GM13976 (cell line): Measurements from ENCODE around the gene FNDC10.

Source experiments
- DNase-seq: peaks from one replicate; pipeline ENCODE4 v3.0.0; 2012; ENCODE audit warnings: low spot score
- in situ Hi-C: fragments of 300-500 bp; cut with MboI; formaldehyde crosslinking; loops from one replicate; pipeline ENCODE4 v1.12.0; 2022; ENCODE audit warnings: low sequenced_read_pairs, mixed read lengths, inconsistent platforms; ENCODE audit not compliant: unreplicated experiment
- TF ChIP-seq, protein P1 (sequence below): IDR thresholded peaks from 2 replicates; pipeline ENCODE4 v1.5.1; 2012; ENCODE audit warnings: borderline replicate concordance, mild to moderate bottlenecking; ENCODE audit not compliant: insufficient read depth; ENCODE audit errors: extremely low read depth, missing control alignments, control extremely low read depth

Gene FNDC10

DNA sequence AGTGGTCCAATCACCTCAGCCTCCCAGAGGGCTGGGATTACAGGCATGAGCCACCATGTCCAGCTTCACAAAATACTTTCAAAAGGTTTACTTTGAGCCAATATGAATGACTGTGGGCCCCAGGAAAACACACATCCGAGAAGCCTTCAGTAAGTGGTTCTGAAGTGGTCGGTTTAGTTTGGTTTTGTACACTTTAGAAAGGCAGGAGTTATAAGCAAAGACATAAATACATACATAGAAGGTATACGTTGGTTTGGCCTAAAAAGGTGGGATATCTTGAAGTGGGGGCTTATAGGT, 12.1 kb upstream of the FNDC10 start:
- TF ChIP-seq, protein P1, sequence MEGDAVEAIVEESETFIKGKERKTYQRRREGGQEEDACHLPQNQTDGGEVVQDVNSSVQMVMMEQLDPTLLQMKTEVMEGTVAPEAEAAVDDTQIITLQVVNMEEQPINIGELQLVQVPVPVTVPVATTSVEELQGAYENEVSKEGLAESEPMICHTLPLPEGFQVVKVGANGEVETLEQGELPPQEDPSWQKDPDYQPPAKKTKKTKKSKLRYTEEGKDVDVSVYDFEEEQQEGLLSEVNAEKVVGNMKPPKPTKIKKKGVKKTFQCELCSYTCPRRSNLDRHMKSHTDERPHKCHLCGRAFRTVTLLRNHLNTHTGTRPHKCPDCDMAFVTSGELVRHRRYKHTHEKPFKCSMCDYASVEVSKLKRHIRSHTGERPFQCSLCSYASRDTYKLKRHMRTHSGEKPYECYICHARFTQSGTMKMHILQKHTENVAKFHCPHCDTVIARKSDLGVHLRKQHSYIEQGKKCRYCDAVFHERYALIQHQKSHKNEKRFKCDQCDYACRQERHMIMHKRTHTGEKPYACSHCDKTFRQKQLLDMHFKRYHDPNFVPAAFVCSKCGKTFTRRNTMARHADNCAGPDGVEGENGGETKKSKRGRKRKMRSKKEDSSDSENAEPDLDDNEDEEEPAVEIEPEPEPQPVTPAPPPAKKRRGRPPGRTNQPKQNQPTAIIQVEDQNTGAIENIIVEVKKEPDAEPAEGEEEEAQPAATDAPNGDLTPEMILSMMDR = no peak
- no peak for DNase-seq
- in situ Hi-C loops = no loop called here

DNA sequence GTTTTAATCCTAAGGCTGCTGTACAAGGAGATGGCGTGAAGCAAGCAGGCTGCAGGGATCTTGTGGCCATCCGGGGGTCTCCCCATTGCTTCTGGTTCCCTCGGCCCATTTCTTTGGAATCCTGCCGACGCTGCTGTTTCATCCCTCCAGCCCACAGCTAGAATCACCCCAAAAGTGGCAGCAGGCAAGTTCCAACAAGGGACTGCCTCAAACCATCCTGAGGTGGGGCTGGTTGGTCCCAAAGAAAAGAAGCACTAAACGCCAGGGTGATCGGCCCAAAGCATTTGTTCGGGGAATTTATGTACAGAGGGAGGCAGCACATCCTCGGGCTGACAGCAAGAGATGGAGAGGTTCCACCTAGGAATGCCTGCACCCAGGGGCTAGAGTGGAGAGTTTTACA, 10.9 kb upstream of the FNDC10 start:
- no peak for DNase-seq
- in situ Hi-C loops = no loop called here
- TF ChIP-seq, protein P1 = no peak

DNA sequence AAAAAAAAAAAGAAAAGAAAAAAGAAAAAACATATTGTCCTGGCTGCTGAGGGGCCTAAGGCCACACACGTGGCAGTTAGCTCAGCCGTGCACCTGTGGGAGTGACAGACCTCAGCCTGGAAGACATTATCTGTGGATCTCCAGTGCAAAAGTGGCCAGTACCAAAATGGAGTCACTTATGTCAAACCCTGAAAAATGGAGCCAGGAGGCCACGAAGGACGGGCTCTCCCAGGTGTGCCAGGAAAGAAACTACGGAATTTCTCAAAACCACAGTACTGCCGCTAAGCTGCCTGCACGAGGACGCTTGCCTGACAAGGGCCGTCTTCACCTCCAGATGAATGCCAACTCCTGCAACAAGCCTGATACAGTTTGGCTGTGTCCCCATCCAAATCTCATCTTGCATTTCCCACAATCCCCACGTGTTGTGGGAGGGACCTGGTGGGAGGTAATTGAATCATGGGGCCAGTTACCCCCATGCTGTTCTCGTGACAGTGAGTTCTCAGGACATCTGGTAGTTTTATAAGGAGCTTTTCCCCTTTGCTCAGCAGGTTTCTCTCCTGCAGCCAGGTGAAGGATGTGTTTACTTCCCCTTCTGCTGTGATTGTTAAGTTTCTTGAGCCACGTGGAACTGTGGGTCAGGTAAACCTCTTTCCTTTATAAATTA, 10.0 kb upstream of the FNDC10 start:
- TF ChIP-seq, protein P1 = no peak
- in situ Hi-C loops = no loop called here
- no peak for DNase-seq

DNA sequence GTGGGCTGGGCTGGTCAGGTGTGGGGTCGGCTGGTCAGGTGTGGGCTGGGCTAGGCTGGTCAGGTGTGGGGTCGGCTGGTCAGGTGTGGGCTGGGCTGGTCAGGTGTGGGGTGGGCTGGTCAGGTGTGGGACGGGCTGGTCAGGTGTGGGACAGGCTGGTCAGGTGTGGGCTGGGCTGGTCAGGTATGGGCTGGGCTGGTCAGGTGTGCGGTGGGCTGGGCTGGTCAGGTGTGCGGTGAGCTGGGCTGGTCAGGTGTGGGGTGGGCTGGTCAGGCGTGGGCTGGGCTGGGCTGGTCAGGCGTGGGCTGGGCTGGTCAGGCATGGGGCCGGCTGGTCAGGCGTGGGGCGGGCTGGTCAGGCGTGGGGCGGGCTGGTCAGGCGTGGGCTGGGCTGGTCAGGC, 6.3 kb upstream of the FNDC10 start:
- no peak for DNase-seq
- in situ Hi-C loops = no loop called here
- TF ChIP-seq, protein P1 = no peak

DNA sequence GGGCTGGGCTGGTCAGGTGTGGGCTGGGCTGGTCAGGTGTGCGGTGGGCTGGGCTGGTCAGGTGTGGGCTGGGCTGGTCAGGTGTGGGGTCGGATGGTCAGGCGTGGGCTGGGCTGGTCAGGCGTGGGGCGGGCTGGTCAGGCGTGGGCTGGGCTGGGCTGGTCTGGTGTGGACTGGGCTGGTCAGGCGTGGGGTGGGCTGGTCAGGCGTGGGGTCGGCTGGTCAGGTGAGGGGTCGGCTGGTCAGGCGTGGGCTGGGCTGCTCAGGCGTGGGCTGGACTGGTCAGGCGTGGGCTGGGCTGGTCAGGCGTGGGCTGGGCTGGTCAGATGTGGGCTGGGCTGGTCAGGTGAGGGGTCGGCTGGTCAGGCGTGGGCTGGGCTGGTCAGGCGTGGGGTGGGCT, 5.8 kb upstream of the FNDC10 start:
- in situ Hi-C loops = no loop called here
- DNase-seq = no peak
- TF ChIP-seq, protein P1 = no peak

DNA sequence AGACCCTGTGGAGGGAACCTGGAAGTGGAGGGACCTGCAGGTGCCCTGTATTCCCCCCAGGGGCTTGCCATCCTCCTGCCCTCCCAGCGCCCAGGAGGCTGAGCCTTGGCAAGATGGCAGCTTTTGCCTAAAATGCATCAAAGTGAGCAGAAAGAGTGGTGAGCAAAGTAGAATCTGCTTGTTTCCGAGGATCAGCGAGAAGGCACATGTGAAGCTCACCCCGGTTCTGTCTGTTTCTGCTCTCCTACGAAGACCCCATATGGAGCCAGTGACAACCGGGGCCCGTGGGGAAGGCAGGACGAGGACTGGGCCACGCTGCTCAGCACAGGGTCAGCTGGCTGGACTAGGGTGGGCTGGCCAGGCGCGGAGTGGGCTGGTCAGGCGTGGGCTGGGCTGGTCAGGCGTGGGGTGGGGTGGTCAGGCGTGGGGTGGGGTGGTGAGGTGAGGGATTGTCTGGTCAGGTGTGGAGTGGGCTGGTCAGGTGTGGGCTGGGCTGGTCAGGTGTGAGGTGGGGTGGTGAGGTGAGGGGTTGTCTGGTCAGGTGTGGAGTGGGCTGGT, 5.2 kb upstream of the FNDC10 start:
- DNase-seq = no peak
- in situ Hi-C loops = no loop called here
- TF ChIP-seq, protein P1 = no peak
